ENCODE results near the gene SORCS1. TPM values are rescaled to one million over a fixed set of nuclear protein-coding genes. Genes with fewer than 3 reads are reported as not detected.

SORCS1 gene
- total RNA-seq, 1 donor from 2014 or later, result not detected

- no peak for TF ChIP-seq CTCF (IDR thresholded peaks at IDR 0.05; ENCODE audit: insufficient read depth, low read length, severe bottlenecking)
- no peak for FAIRE-seq
- no peak overlapping the region for H3K4me3 ChIP-seq (ENCODE audit: low read depth, low read length)
- no peak for DNase-seq (ENCODE audit: low read depth)
- H3K36me3 ChIP-seq (ENCODE audit: control insufficient read depth, insufficient read depth, low read length), result no peaks in the 10 kb centered on the region
- H3K27me3 ChIP-seq (ENCODE audit: control insufficient read depth, insufficient read depth, low read length), result no peaks in the 10 kb centered on the region
These were observed 216.9 kb downstream of the SORCS1 start for GRCh38 chr10:106947643-106948042.

DNA sequence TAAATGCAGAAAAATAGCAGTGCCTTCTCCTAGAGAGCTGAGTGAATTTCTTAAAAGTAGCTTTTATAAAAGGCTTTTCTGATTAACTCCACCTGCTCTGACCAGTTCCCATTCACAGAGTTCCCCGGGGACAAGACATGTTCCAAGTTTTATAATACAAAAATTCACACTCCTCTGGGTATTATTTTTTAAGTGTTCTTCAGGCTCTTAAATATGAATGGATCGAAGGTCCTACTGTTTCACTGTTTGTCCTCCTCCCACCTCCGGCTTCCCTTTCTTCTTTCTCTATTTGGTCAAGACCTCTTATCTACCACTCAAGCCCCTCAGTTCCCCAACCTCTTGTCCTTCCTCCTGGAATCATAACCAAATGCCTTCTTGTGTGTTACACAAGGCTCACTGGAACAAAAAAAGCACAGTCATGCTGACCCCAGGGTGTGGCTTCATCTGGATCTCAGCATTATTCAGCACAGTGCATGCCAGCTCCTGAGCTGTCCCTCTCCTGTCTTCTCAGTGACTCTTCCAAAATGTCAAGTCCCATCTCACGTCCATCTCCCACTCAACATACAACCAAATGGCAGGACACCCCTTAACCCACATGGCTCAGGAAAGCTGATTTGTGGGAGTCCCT lies 222.4 kb downstream of the SORCS1 start:
- DNase-seq (ENCODE audit: low read depth) (no peak), FAIRE-seq (no peak)
- no peak for TF ChIP-seq CTCF (IDR thresholded peaks at IDR 0.05; ENCODE audit: insufficient read depth, low read length, severe bottlenecking)
- Histone ChIP-seq H3K4me3 (ENCODE audit: low read depth, low read length) (no peak overlapping the region), H3K36me3 (ENCODE audit: control insufficient read depth, insufficient read depth, low read length) (no peaks in the 10 kb centered on the region), H3K27me3 (ENCODE audit: control insufficient read depth, insufficient read depth, low read length) (no peaks in the 10 kb centered on the region)

GRCh38 chr10:106941297-106942034 lies 223.0 kb downstream of the SORCS1 start:
- DNase-seq (ENCODE audit: low read depth) (no peak), FAIRE-seq (no peak)
- H3K36me3 ChIP-seq (ENCODE audit: control insufficient read depth, insufficient read depth, low read length), result no peaks in the 10 kb centered on the region
- TF ChIP-seq CTCF (IDR thresholded peaks at IDR 0.05; ENCODE audit: insufficient read depth, low read length, severe bottlenecking), result no peak
- H3K4me3 ChIP-seq (ENCODE audit: low read depth, low read length), result no peak overlapping the region
- H3K27me3 ChIP-seq (ENCODE audit: control insufficient read depth, insufficient read depth, low read length), result no peaks in the 10 kb centered on the region

GRCh38 chr10:106938513-106938912 lies 226.0 kb downstream of the SORCS1 start:
- no peak overlapping the region for H3K4me3 ChIP-seq (ENCODE audit: low read depth, low read length)
- no peaks in the 10 kb centered on the region for H3K27me3 ChIP-seq (ENCODE audit: control insufficient read depth, insufficient read depth, low read length)
- no peak for FAIRE-seq
- no peak for DNase-seq (ENCODE audit: low read depth)
- TF ChIP-seq CTCF (IDR thresholded peaks at IDR 0.05; ENCODE audit: insufficient read depth, low read length, severe bottlenecking), result no peak
- H3K36me3 ChIP-seq (ENCODE audit: control insufficient read depth, insufficient read depth, low read length), result no peaks in the 10 kb centered on the region

DNA sequence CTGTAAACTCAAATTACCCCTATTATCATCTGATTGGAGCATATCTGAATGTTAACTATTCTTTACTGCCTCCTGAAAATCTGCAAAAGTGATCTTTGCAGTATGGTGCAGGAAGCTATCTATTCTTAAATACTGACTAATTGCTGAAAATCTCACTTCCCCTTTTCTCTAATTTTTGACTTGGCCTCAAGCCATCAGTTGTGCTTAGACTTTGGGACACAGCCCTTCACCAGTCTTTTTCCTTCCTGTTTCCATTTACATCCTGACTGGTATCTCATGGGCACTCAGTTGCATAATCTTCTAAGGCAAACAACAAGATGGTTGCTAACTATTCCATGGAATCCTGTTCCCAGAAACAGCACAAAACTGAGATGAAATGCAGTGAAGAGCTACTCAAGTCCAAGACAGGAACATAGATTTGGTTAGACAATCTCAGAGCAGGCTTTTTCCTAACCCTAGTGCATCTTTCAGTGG lies 228.5 kb downstream of the SORCS1 start:
- no peaks in the 10 kb centered on the region for H3K27me3 ChIP-seq (ENCODE audit: control insufficient read depth, insufficient read depth, low read length)
- no peaks in the 10 kb centered on the region for H3K36me3 ChIP-seq (ENCODE audit: control insufficient read depth, insufficient read depth, low read length)
- DNase-seq (ENCODE audit: low read depth) (no peak), FAIRE-seq (no peak)
- TF ChIP-seq CTCF (IDR thresholded peaks at IDR 0.05; ENCODE audit: insufficient read depth, low read length, severe bottlenecking), result no peak
- no peak overlapping the region for H3K4me3 ChIP-seq (ENCODE audit: low read depth, low read length)
